ENCODE data around the gene CACNA1C. TPM values are rescaled to one million over a fixed set of nuclear protein-coding genes. Genes with fewer than 3 reads are reported as not detected.

CACNA1C gene
- total RNA-seq, 2 donors from 2014 or later = 0.06 TPM; not detected in 1

DNA sequence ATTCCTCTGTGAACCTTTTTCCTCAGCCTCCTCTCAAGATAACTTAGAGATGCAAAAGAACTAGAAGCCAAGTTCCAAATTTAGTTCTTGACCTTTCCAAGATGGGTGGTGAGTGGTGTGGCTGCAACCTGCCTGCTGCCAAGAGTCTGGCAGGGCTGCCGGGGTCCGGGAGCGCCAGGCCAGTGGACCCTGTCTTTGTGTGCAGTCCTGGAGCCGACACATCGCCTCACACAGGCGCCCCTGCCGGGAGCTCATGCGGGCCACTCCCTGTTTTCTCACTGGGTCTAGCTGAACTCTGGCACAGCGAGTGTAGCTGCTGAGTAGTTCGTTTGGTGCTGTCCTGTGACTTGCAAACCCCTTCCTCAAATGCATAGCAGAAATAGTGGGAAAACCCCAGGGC is 84.9 kb downstream of the CACNA1C start:
- Mint-ChIP-seq H3K27me3 (peaks cover 0 to 2% of the 10 kb centered on the region in 2 donors), H3K4me3 (no peak overlapping the region), H3K36me3 (no peaks in the 10 kb centered on the region), H3K9me3 (no peaks in the 10 kb centered on the region), H3K27ac (no peak overlapping the region), H3K4me1 (ENCODE audit: low read depth in 2 of 2) (no peaks in the 10 kb centered on the region)
- no peak for ATAC-seq
- no peak for DNase-seq (ENCODE audit: low spot score)

DNA sequence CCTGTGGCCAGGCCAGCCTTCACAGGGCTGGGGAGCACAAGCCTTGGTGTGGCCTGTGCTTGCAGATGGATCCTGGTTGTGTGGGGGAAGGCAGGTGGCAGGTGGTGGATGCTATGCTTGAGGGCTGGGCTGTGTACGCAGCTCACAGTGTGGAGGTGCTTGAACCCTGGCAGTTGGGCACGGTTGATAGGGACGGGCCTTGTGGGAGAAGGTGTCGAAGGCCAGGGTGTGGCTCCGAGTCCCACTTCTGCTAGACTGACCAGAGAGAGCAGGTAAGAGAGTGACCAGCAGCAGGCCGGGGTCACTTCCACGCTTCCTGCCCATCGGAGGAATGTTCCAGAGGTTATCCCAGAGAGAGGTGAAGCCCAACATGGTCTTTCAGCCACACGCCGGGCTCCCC is 85.5 kb downstream of the CACNA1C start:
- peaks cover 0 to 2% of the 10 kb centered on the region in 2 donors for H3K27me3 Mint-ChIP-seq
- no peak overlapping the region for H3K27ac Mint-ChIP-seq
- H3K9me3 Mint-ChIP-seq = no peaks in the 10 kb centered on the region
- H3K4me1 Mint-ChIP-seq (ENCODE audit: low read depth in 2 of 2) = no peaks in the 10 kb centered on the region
- ATAC-seq = no peak
- no peak overlapping the region for H3K4me3 Mint-ChIP-seq
- DNase-seq (ENCODE audit: low spot score) = no peak
- no peaks in the 10 kb centered on the region for H3K36me3 Mint-ChIP-seq

DNA sequence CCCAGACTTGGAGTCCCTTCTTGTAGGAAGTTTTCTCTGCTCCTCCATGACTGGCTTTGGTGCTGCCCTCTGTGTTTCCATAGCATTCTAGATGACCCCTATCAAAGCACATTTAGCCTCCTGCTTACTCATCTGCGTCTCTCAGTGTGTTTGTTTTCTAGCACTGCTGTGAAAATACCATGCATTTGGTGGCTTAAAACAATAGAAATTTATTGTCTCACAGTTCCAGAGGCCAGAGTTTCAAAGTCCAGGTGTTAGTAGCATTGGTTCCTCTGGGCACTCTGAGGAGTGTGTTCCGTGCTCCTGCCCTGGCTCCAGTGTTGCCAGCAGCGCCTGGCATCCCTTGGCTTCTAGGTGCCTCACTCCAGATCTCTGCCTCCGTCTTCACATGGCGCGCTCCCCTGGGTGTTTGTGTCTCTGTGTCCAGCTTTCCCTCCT is 86.1 kb downstream of the CACNA1C start:
- Mint-ChIP-seq H3K9me3 (no peaks in the 10 kb centered on the region), H3K27ac (no peak overlapping the region), H3K4me3 (no peak overlapping the region), H3K36me3 (no peaks in the 10 kb centered on the region), H3K4me1 (ENCODE audit: low read depth in 2 of 2) (no peaks in the 10 kb centered on the region), H3K27me3 (peaks cover 0 to 4% of the 10 kb centered on the region in 2 donors)
- ATAC-seq = no peak
- DNase-seq (ENCODE audit: low spot score) = no peak

DNA sequence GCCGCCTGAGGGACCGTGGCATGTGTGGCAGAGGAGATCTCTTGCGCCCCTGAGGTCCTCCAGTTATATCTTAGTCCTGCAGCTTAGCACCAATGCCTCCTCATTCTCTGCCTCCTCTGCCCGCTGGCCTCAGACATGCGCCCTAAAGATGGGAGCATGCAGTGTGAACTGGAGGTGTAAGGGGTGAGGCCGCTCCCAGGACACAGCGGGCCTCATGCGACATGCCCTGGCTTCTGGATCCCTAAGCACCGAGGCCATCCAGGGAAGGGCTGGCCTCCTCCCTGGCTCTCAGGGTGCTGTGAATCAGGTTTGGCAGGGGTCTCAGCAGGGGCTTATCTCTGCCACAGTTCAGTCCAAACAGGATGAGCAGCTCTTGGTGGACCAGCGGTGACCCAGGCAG is 86.9 kb downstream of the CACNA1C start:
- H3K27ac Mint-ChIP-seq = no peak overlapping the region
- no peaks in the 10 kb centered on the region for H3K4me1 Mint-ChIP-seq (ENCODE audit: low read depth in 2 of 2)
- H3K27me3 Mint-ChIP-seq = peaks cover 3 to 8% of the 10 kb centered on the region in 2 donors
- H3K9me3 Mint-ChIP-seq = no peaks in the 10 kb centered on the region
- no peak overlapping the region for H3K4me3 Mint-ChIP-seq
- DNase-seq (ENCODE audit: low spot score) (no peak), ATAC-seq (peak; percentile 26 to 40)
- H3K36me3 Mint-ChIP-seq = no peaks in the 10 kb centered on the region

DNA sequence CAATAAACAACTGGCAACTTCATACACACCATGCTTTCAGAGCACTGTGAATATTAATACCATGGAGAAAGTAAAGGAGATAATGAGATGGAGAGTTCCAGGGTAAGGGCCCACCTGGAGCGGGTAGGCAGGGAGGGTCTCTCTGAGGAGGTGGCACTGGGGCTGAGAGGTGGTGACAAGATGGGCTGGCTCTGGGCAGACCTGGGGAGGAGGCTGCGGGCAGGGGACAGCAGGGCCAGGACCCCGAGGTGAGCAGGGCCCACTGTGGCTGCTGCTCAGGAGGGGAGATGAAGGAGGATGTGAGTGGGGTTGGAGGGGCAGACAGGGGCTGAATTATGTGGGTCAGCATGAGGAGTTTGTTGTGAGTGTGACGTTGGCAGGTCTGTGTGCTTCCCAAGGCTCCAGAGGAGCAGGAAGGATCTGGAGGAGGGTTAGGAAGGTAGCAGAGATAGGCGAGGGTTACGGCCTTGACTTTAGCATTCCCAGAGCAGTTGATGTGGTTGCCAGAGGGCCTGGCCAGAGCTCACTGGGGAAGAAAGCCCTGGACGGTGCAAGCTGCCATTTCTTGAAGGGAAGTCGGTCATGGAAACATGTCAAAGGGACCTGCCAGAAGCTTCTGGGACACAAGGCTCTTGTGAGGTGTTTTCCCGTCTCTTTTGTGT is 88.2 kb downstream of the CACNA1C start:
- peak in 1 of 2 donors; percentile 48 for ATAC-seq
- H3K36me3 Mint-ChIP-seq = no peaks in the 10 kb centered on the region
- no peak overlapping the region for H3K27ac Mint-ChIP-seq
- DNase-seq (ENCODE audit: low spot score) = no peak
- peaks cover 11 to 15% of the 10 kb centered on the region in 2 donors for H3K27me3 Mint-ChIP-seq
- H3K9me3 Mint-ChIP-seq = no peaks in the 10 kb centered on the region
- no peak overlapping the region for H3K4me3 Mint-ChIP-seq
- H3K4me1 Mint-ChIP-seq (ENCODE audit: low read depth in 2 of 2) = no peaks in the 10 kb centered on the region

DNA sequence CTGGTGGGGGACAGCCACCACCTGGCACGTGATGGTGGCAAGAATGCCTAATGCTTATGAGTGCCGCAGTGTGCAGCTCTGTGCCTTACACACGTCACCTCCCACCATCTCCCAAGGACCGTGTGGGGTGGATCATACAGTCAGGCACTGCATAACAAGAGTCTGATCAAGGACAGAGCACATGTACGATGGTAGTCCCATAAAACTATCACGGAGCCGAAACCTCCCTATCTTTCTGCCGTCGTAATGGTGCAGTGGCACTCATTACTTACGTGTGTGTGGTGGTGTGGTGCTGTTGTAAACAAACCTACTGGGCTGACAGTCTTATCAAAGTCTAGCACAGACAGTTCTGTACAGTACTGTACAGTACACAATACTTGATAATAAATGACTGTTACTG is 89.3 kb downstream of the CACNA1C start:
- Mint-ChIP-seq H3K27me3 (peaks cover 13 to 23% of the 10 kb centered on the region in 2 donors), H3K4me1 (ENCODE audit: low read depth in 2 of 2) (no peaks in the 10 kb centered on the region), H3K4me3 (no peak overlapping the region), H3K27ac (no peak overlapping the region), H3K36me3 (no peaks in the 10 kb centered on the region), H3K9me3 (no peaks in the 10 kb centered on the region)
- ATAC-seq = no peak
- DNase-seq (ENCODE audit: low spot score) = no peak

DNA sequence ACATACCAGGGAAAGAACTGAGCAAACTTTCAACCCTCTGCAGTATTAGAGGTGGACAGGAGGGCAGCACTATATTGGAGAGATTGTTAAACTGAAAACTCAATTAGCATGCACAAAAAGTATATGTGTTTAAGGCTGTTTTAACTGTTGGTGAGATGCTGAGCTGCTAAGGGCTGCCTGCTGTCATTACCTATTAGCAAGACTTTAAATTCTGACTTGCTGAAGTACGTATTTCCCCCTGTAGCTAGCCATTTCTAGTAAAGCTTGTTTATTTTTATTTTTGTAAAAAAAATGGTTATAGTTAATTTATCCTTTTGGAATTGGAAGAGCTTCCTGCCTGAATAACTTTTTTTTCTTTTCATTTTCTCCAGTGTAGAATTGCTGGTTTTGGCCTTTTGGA is 92.2 kb downstream of the CACNA1C start:
- Mint-ChIP-seq H3K27me3 (peaks cover 25 to 48% of the 10 kb centered on the region in 2 donors), H3K4me1 (ENCODE audit: low read depth in 2 of 2) (no peaks in the 10 kb centered on the region), H3K4me3 (no peak overlapping the region), H3K9me3 (no peaks in the 10 kb centered on the region), H3K36me3 (no peaks in the 10 kb centered on the region), H3K27ac (no peak overlapping the region)
- ATAC-seq (no peak), DNase-seq (ENCODE audit: low spot score) (no peak)

DNA sequence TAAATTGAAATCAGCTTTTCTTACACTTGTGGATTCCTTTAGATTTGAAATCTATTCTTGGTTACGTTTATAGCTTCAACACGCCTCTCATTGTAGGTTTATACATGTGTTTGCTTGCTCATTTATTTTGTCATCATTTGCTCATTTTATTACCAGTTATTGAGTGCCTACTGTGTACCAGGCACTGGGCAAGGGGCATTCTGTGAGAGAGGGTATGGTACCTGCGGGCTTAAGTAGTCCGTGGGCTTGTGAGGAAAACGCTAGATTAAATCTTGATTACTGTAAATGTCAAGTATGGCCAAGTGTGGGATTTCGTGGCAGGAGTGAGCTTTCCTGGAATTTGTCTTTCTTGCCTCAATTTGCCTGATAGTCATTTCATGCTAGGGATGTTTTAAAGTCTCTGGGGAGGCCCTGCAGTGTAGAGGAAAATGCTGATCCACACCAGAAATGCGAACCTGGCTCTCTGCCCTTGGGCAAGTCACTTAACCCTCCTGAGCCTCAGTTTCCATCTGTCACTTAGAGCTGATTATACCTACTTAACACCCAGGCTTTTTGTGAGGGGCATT is 92.7 kb downstream of the CACNA1C start:
- peaks cover 30 to 48% of the 10 kb centered on the region in 2 donors for H3K27me3 Mint-ChIP-seq

DNA sequence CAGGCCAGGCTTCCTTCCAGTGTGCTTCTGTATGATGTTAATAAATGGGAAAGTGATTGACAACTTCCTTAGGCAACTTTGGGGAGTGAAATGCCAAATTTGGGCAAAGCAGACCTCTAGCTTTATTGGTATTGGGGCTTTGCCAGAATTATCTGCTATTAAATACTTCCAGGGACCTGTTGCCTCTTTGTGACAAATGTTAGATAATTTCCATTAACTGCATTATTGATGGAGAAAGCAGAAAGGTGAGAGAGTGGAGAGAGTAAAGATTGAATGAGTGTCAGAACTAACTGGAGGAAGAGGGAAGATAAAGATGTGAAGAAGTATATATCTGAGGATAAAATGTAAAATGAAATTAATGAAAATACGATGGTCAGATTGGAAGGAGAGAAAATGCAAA is 94.5 kb downstream of the CACNA1C start:
- H3K4me1 Mint-ChIP-seq (ENCODE audit: low read depth in 2 of 2) = no peaks in the 10 kb centered on the region
- DNase-seq (ENCODE audit: low spot score) (no peak), ATAC-seq (no peak)
- no peak overlapping the region for H3K27ac Mint-ChIP-seq
- no peak overlapping the region for H3K4me3 Mint-ChIP-seq
- H3K36me3 Mint-ChIP-seq = no peaks in the 10 kb centered on the region
- peaks cover 31 to 48% of the 10 kb centered on the region in 2 donors for H3K27me3 Mint-ChIP-seq
- H3K9me3 Mint-ChIP-seq = no peaks in the 10 kb centered on the region

More for the DNA sequence above, 92.7 kb downstream of the CACNA1C start:
- Mint-ChIP-seq H3K9me3 (no peaks in the 10 kb centered on the region), H3K36me3 (no peaks in the 10 kb centered on the region), H3K27ac (no peak overlapping the region), H3K4me3 (no peak overlapping the region), H3K4me1 (ENCODE audit: low read depth in 2 of 2) (no peaks in the 10 kb centered on the region)
- ATAC-seq (no peak), DNase-seq (ENCODE audit: low spot score) (no peak)

DNA sequence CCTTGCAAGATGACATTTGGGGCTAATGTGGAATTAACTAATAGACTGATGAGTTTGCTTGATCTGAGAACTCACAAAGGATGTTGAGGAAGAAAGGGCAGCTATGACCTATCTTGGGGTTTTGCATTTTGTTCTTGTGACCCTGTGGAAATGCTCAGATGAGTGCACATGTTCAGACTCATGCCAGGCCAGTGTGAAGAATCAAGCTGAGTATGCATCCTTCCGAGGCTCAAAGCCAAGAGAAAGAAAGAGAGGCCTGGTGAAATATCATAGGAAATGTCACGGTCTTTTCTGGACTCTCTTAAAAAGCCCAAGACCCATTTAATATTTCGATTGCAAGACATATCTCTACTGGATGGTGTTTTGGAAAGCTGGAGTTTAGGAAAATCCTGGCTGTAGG is 96.3 kb downstream of the CACNA1C start:
- no peak overlapping the region for H3K4me3 Mint-ChIP-seq
- H3K27ac Mint-ChIP-seq = no peak overlapping the region
- H3K9me3 Mint-ChIP-seq = no peaks in the 10 kb centered on the region
- H3K4me1 Mint-ChIP-seq (ENCODE audit: low read depth in 2 of 2) = no peaks in the 10 kb centered on the region
- ATAC-seq (no peak), DNase-seq (ENCODE audit: low spot score) (no peak)
- no peaks in the 10 kb centered on the region for H3K36me3 Mint-ChIP-seq
- peaks cover 32 to 57% of the 10 kb centered on the region in 2 donors for H3K27me3 Mint-ChIP-seq

DNA sequence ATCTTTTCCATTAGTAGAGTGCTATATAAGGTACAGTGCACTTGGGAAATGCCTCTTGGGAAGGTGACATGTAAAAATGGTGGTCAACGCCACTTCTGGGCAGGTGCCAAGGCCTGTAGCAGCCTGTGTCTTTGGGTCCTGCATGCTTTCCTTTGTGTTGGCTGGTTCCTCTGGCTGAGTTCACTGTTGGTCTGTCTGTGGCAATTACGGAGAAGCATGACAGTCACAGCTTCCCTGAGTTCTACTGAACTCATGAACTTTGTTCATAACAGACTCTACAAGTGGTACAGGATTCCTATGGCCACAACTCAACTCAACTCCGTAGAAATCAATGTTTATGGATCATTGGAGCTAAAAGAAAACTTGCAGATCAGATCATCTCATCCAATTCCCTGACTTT is 98.0 kb downstream of the CACNA1C start:
- H3K27me3 Mint-ChIP-seq = peaks cover 33 to 53% of the 10 kb centered on the region in 2 donors
- H3K36me3 Mint-ChIP-seq = no peaks in the 10 kb centered on the region
- H3K4me1 Mint-ChIP-seq (ENCODE audit: low read depth in 2 of 2) = no peaks in the 10 kb centered on the region
- ATAC-seq (no peak), DNase-seq (ENCODE audit: low spot score) (no peak)
- H3K4me3 Mint-ChIP-seq = no peak overlapping the region
- no peak overlapping the region for H3K27ac Mint-ChIP-seq
- no peaks in the 10 kb centered on the region for H3K9me3 Mint-ChIP-seq

DNA sequence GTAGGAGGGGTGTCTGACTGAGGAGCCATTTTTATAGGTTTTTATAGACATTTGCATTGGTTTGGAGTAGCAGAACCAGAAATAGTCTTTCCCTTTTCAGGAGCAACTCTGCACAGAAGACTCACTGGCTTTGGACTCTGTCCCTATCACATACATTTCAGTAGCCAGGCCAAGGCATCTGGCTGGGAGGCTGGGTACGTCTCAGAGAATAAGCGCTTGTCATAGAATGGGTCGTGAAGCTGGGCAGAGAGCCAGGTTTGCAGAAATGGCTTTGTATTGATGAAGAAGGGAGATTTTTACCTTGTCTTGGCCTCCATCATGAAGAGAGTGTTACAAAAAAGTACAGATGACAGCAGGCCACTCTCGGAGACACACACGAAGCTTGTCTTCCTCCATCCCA is 98.6 kb downstream of the CACNA1C start:
- Mint-ChIP-seq H3K27ac (no peak overlapping the region), H3K9me3 (no peaks in the 10 kb centered on the region), H3K36me3 (no peaks in the 10 kb centered on the region), H3K4me1 (ENCODE audit: low read depth in 2 of 2) (no peaks in the 10 kb centered on the region), H3K4me3 (no peak overlapping the region), H3K27me3 (peaks cover 29 to 48% of the 10 kb centered on the region in 2 donors)
- ATAC-seq (no peak), DNase-seq (ENCODE audit: low spot score) (no peak)

DNA sequence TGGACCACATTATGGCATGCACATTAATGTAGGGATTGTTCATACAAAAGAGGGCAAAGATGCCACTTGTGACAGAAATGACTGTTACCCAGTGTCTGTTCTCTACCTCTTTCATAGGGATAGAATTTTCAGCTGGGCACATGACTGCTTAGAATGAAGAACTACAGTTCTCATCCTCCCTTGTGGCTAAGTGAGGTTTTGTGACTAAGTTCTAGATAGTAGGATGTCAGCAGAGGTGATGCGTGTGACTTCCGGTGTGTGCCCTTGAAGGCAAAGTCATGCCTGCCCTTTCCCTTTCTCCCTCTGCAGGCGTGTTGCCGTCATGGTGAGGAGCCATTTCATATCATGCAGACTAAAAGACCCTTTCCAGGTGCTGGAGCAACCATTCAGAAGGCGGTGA is 99.3 kb downstream of the CACNA1C start:
- DNase-seq (ENCODE audit: low spot score) (no peak), ATAC-seq (peak in 1 of 2 donors; percentile 65)
- no peaks in the 10 kb centered on the region for H3K36me3 Mint-ChIP-seq
- H3K9me3 Mint-ChIP-seq = no peaks in the 10 kb centered on the region
- no peak overlapping the region for H3K4me3 Mint-ChIP-seq
- H3K4me1 Mint-ChIP-seq (ENCODE audit: low read depth in 2 of 2) = no peaks in the 10 kb centered on the region
- H3K27me3 Mint-ChIP-seq = peaks cover 29 to 43% of the 10 kb centered on the region in 2 donors
- no peak overlapping the region for H3K27ac Mint-ChIP-seq

DNA sequence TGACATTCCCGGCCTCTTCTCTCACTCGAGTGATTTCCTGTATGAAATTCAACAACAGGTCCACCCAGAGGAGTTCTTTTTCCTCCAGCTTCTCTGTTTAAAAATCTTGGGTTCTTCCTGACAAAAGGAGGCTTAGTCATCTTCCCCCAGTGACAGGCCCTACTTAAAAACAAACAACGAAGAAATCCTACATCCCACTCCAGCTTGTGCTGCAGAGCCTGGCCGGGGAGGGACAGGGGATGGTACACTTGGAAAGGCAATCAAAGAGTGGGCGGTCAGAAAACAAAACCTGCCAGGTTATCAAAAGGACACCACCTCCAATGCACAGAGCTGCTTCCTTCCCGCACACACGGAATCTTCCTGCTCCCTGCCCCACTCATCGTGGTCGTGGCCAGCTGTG is 101.3 kb downstream of the CACNA1C start:
- H3K9me3 Mint-ChIP-seq = no peaks in the 10 kb centered on the region
- peaks cover 24 to 26% of the 10 kb centered on the region in 2 donors for H3K27me3 Mint-ChIP-seq
- no peak overlapping the region for H3K27ac Mint-ChIP-seq
- no peak overlapping the region for H3K4me3 Mint-ChIP-seq
- H3K36me3 Mint-ChIP-seq = no peaks in the 10 kb centered on the region
- ATAC-seq = no peak
- H3K4me1 Mint-ChIP-seq (ENCODE audit: low read depth in 2 of 2) = no peaks in the 10 kb centered on the region
- no peak for DNase-seq (ENCODE audit: low spot score)

DNA sequence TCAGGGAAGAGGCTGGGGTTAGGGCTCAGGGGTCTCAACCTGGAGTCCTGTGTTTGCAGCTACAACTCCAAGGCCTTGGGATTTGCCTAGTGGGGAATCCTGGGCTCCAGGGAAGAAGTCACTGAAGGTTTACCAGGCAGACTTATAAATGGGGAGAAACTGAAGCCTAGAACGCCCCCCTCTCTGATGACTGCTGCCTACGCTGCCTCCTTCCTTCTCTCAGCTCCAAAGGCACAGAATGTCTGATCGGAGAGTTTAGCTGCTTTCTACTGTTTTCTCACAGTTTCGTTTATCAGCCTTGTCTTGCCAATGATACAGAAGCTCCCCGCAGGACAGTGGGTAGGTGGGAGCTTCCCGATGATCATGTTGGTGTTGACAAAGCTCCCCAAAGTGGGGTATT is 101.7 kb downstream of the CACNA1C start:
- Mint-ChIP-seq H3K36me3 (no peaks in the 10 kb centered on the region), H3K9me3 (no peaks in the 10 kb centered on the region), H3K27me3 (peaks cover 21% of the 10 kb centered on the region in 2 donors), H3K27ac (no peak overlapping the region), H3K4me3 (no peak overlapping the region), H3K4me1 (ENCODE audit: low read depth in 2 of 2) (no peaks in the 10 kb centered on the region)
- no peak for ATAC-seq
- no peak for DNase-seq (ENCODE audit: low spot score)

All from natural killer cell treated with Interleukin-12 subunit alpha and Interleukin-12 subunit beta and Interleukin-15 and Interleukin-18, amount 100 ng/mL, for 72 hours (primary cell).